Gastrocnemius medialis (tissue), 4 donors: ENCODE measurements around the gene DNAL4.

ENCODE experiments used
- CTCF ChIP-seq, 5 experiments: fragments of 450-650 bp in 3 of 5; fragments of 200-600 bp in 2 of 5; sonication (generic) in 2 of 5; IDR thresholded peaks in 4 of 5; conservative IDR thresholded peaks in 1 of 5; 1 replicate in 4 of 5; 2 replicates in 1 of 5; pipeline ENCODE4 v1.5.1; 2016 to 2019; ENCODE audit warnings: antibody characterized with exemption in 5 of 5, mild to moderate bottlenecking in 3 of 5, moderate library complexity in 3 of 5
- POLR2A ChIP-seq, 2 donors: fragments of 450-650 bp; IDR thresholded peaks; one replicate each; pipeline ENCODE4 v1.6.1; 2017; ENCODE audit warnings: antibody characterized with exemption in 2 of 2, mild to moderate bottlenecking in 2 of 2, moderate library complexity in 2 of 2

GRCh38 chr22:38841211-38841610 lies 47.3 kb upstream of the DNAL4 start:
- TF ChIP-seq POLR2A (IDR thresholded peaks at IDR 0.05) (no peak), CTCF (IDR thresholded peaks at IDR 0.05 in 4 of 5, conservative IDR thresholded peaks at IDR 0.05 in 1 of 5) (no peak)
